Spleen (tissue), 11 donors: ENCODE measurements around the gene GAREM1. TPM values are rescaled to one million over a fixed set of nuclear protein-coding genes. Genes with fewer than 3 reads are reported as not detected.

Experiments
- DNase-seq: peaks from one replicate; pipeline ENCODE4 v3.0.0-alpha.2; 2020
- H3K27ac ChIP-seq, 8 donors: fragments of 200-600 bp; sonication (generic) in 7 of 8; 1 replicate in 4 of 8; 2 replicates in 4 of 8; pipeline versions ENCODE4 v1.5.0 to v1.8.0; 2016 to 2021; ENCODE audit warnings: inconsistent platforms in 4 of 8, mild to moderate bottlenecking in 4 of 8, moderate library complexity in 1 of 8
- H3K27me3 ChIP-seq, 7 donors: fragments of 200-600 bp; sonication (generic) in 6 of 7; replicated peaks in 1 of 7; 1 replicate in 4 of 7; 2 replicates in 3 of 7; pipeline versions ENCODE4 v1.5.0 to v1.8.0; 2016 to 2021; ENCODE audit warnings: inconsistent platforms in 3 of 7, mild to moderate bottlenecking in 1 of 7
- H3K36me3 ChIP-seq, 6 donors: fragments of 200-600 bp; sonication (generic) in 5 of 6; 1 replicate in 4 of 6; 2 replicates in 2 of 6; pipeline versions ENCODE4 v1.5.0 to v1.8.0; 2016 to 2021; ENCODE audit warnings: inconsistent platforms in 2 of 6
- H3K4me1 ChIP-seq, 6 donors: fragments of 200-600 bp; sonication (generic) in 5 of 6; 1 replicate in 3 of 6; 2 replicates in 3 of 6; pipeline versions ENCODE4 v1.5.0 to v1.8.0; 2016 to 2021; ENCODE audit warnings: inconsistent platforms in 3 of 6
- H3K4me3 ChIP-seq, 8 donors: fragments of 200-600 bp; sonication (generic) in 7 of 8; 1 replicate in 4 of 8; 2 replicates in 4 of 8; pipeline versions ENCODE4 v1.5.0 to v1.8.0; 2016 to 2021; ENCODE audit warnings: inconsistent platforms in 4 of 8, mild to moderate bottlenecking in 4 of 8, moderate library complexity in 2 of 8
- H3K9me3 ChIP-seq, 8 donors: fragments of 200-600 bp; sonication (generic) in 7 of 8; 1 replicate in 4 of 8; 2 replicates in 4 of 8; pipeline versions ENCODE4 v1.5.0 to v1.8.0; 2016 to 2021; ENCODE audit warnings: inconsistent platforms in 4 of 8
- CTCF ChIP-seq, 11 experiments: fragments of 200-600 bp in 7 of 11; fragments of 450-650 bp in 4 of 11; sonication (generic) in 4 of 11; IDR thresholded peaks in 8 of 11; conservative IDR thresholded peaks in 3 of 11; 1 replicate in 7 of 11; 2 replicates in 4 of 11; pipeline versions ENCODE4 v1.4.0 to v1.8.0; 2016 to 2021; ENCODE audit warnings: antibody characterized with exemption in 11 of 11, inconsistent platforms in 4 of 11, mild to moderate bottlenecking in 1 of 11
- POLR2A ChIP-seq, 3 donors: fragments of 450-650 bp; IDR thresholded peaks; one replicate each; pipeline ENCODE4 v1.5.1; 2017; ENCODE audit warnings: antibody characterized with exemption in 3 of 3, mild to moderate bottlenecking in 1 of 3
- POLR2AphosphoS5 ChIP-seq, 3 donors: sonication (generic); formaldehyde crosslinking; IDR thresholded peaks; one replicate each; pipeline ENCODE4 v1.5.1; 2017; ENCODE audit warnings: antibody characterized with exemption in 3 of 3
- WGBS, 5 donors: extraction: QIAGEN DNeasy Blood & Tissue Kit in 3 of 5; methylation state at CpG; one replicate each; pipeline versions ENCODE4 v1.1.5 to v1.1.7; 2013 to 2018; 5-methylcytosine and 5-hydroxymethylcytosine counted together
- intact Hi-C: fragments of 100-400 bp; cut with DNase I; formaldehyde crosslinking; loops from one replicate; pipeline ENCODE4 v1.15.0; 2023; ENCODE audit warnings: low total_unique reads
- polyA plus RNA-seq, 3 donors: library from polyadenylated mRNA; stranded (reverse); fragments of 200-250 nt; gene quantifications; one replicate each; pipeline ENCODE4 v1.2.1, GENCODE V29; 2013
- total RNA-seq, 7 donors: library from RNA; depleted of rRNA in 3 of 7; stranded (reverse); fragments of >200 nt in 3 of 7; fragmentation: NEBNext Ultra II Directional in 4 of 7; extraction: Animal tissue kit (Norgen Biotek cat#: 25700) in 4 of 7; gene quantifications; one replicate each; pipeline versions ENCODE4 v1.1.0 to v1.2.1, GENCODE V29; 2016 to 2021
- donor health status: healthy with polysubstance abuse.
- donor health status: DM: no; HTN: no; CAD: no; lungs with moderate emphysema.
- donor health status: DM: no; HTN: no; CAD: no.
- donor health status: Bipolar disorder and iron deficiency.
- donor health status: healthy.
- donor health status: DM: no; HTN: no; CAD: no.
- donor health status: DM: yes; HTN: yes; CAD: no.

GAREM1 gene
- total and polyA plus RNA-seq, 10 donors: 0.20 to 8.2 (median 3.5) TPM

GRCh38 chr18:32418148-32418547 is 52.5 kb downstream of the GAREM1 start:
- DNase-seq: no peak
- Histone ChIP-seq H3K27ac (no peak overlapping the region), H3K4me1 (peaks cover 0 to 10% (median 0%) of the 10 kb centered on the region in 6 donors), H3K27me3 (no peaks in the 10 kb centered on the region), H3K9me3 (peaks cover 0 to 4% (median 0%) of the 10 kb centered on the region in 8 donors), H3K4me3 (no peak overlapping the region), H3K36me3 (no peaks in the 10 kb centered on the region)
- intact Hi-C loops: no loop called here
- TF ChIP-seq POLR2AphosphoS5 (IDR thresholded peaks at IDR 0.05) (no peak), POLR2A (IDR thresholded peaks at IDR 0.05) (no peak), CTCF (IDR thresholded peaks at IDR 0.05 in 8 of 11, conservative IDR thresholded peaks at IDR 0.05 in 3 of 11) (no peak)
- 88 to 95% (median 89%) methylated on average over 5 of the region's 5 CpGs for WGBS, 5 donors

GRCh38 chr18:32405588-32405987 is 65.1 kb downstream of the GAREM1 start:
- H3K4me1 ChIP-seq: no peaks in the 10 kb centered on the region
- no peak for DNase-seq
- TF ChIP-seq CTCF (IDR thresholded peaks at IDR 0.05 in 8 of 11, conservative IDR thresholded peaks at IDR 0.05 in 3 of 11): no peak
- no peak for TF ChIP-seq POLR2A (IDR thresholded peaks at IDR 0.05)
- no peak for TF ChIP-seq POLR2AphosphoS5 (IDR thresholded peaks at IDR 0.05)
- intact Hi-C loops: no loop called here
- no peaks in the 10 kb centered on the region for H3K9me3 ChIP-seq
- no peaks in the 10 kb centered on the region for H3K27me3 ChIP-seq
- H3K4me3 ChIP-seq: no peak overlapping the region
- H3K36me3 ChIP-seq: no peaks in the 10 kb centered on the region
- no peak overlapping the region for H3K27ac ChIP-seq
- WGBS, 5 donors: 67 to 85% (median 79%) methylated on average over 2 of the region's 2 CpGs

GRCh38 chr18:32401621-32402020 is 69.1 kb downstream of the GAREM1 start:
- Histone ChIP-seq H3K4me3 (no peak overlapping the region), H3K36me3 (no peaks in the 10 kb centered on the region), H3K27ac (no peak overlapping the region), H3K27me3 (no peaks in the 10 kb centered on the region), H3K4me1 (no peaks in the 10 kb centered on the region), H3K9me3 (no peaks in the 10 kb centered on the region)
- intact Hi-C loops: no loop called here
- no peak for DNase-seq
- WGBS, 5 donors: 88 to 97% (median 94%) methylated on average over 4 of the region's 4 CpGs
- TF ChIP-seq POLR2AphosphoS5 (IDR thresholded peaks at IDR 0.05) (no peak), POLR2A (IDR thresholded peaks at IDR 0.05) (no peak), CTCF (IDR thresholded peaks at IDR 0.05 in 8 of 11, conservative IDR thresholded peaks at IDR 0.05 in 3 of 11) (no peak)

GRCh38 chr18:32393407-32393806 is 77.3 kb downstream of the GAREM1 start:
- Histone ChIP-seq H3K27ac (no peak overlapping the region), H3K4me1 (no peaks in the 10 kb centered on the region), H3K27me3 (no peaks in the 10 kb centered on the region), H3K36me3 (no peaks in the 10 kb centered on the region), H3K9me3 (no peaks in the 10 kb centered on the region), H3K4me3 (no peak overlapping the region)
- no peak for DNase-seq
- intact Hi-C loops: no loop called here
- no peak for TF ChIP-seq POLR2A (IDR thresholded peaks at IDR 0.05)
- no peak for TF ChIP-seq POLR2AphosphoS5 (IDR thresholded peaks at IDR 0.05)
- no peak for TF ChIP-seq CTCF (IDR thresholded peaks at IDR 0.05 in 8 of 11, conservative IDR thresholded peaks at IDR 0.05 in 3 of 11)
- WGBS, 5 donors: 61 to 83% (median 76%) methylated on average over 3 of the region's 3 CpGs
